ENCODE measurements around the gene ZNF609. TPM values are rescaled to one million over a fixed set of nuclear protein-coding genes. Genes with fewer than 3 reads are reported as not detected.

ZNF609 gene
- total RNA-seq, 4 donors from 2014 or later: 38.3 to 53.7 (median 45.3) TPM

GRCh38 chr15:64690578-64691296 is 230.4 kb downstream of the ZNF609 start:
- peak in 1 of 3 experiments; percentile 28 for TF ChIP-seq CTCF (IDR thresholded peaks at IDR 0.05)
- TF ChIP-seq EP300 (IDR thresholded peaks at IDR 0.05): no peak
- no peak for TF ChIP-seq POLR2A (IDR thresholded peaks at IDR 0.05; ENCODE audit: low read depth)
- no peak for TF ChIP-seq POLR2AphosphoS5 (IDR thresholded peaks at IDR 0.05)
- Histone ChIP-seq H3K27me3 (no peaks in the 10 kb centered on the region), H3K36me3 (peaks cover 13 to 73% (median 62%) of the 10 kb centered on the region in 4 donors), H3K27ac (replicated peaks in 1 of 4) (peak overlapping the region; percentile 60 to 92 (median 88)), H3K9me3 (no peaks in the 10 kb centered on the region), H3K4me1 (peaks cover 79 to 96% (median 93%) of the 10 kb centered on the region in 4 donors), H3K4me3 (no peak overlapping the region)
- intact Hi-C loops (cut with DNase I): no loop called here
- 63% methylated on average over 6 of the region's 6 CpGs for WGBS
- DNase-seq (ENCODE audit: extremely low spot score): no peak

- H3K36me3 ChIP-seq: peaks cover 13 to 62% (median 55%) of the 10 kb centered on the region in 4 donors
- H3K4me3 ChIP-seq: no peak overlapping the region
- TF ChIP-seq CTCF (IDR thresholded peaks at IDR 0.05): no peak
- DNase-seq (ENCODE audit: extremely low spot score): no peak
- no peaks in the 10 kb centered on the region for H3K27me3 ChIP-seq
- H3K27ac ChIP-seq (replicated peaks in 1 of 4): peak overlapping the region; percentile 60 to 92 (median 88)
- H3K9me3 ChIP-seq: no peaks in the 10 kb centered on the region
- intact Hi-C loops (cut with DNase I): no loop called here
- 85% methylated on average over 9 of the region's 9 CpGs for WGBS
- peaks cover 90 to 97% (median 96%) of the 10 kb centered on the region in 4 donors for H3K4me1 ChIP-seq
Measured at GRCh38 chr15:64691896-64692565, 231.7 kb downstream of the ZNF609 start.

- H3K4me1 ChIP-seq: peaks cover 93 to 97% (median 96%) of the 10 kb centered on the region in 4 donors
- intact Hi-C loops (cut with DNase I): no loop called here
- no peaks in the 10 kb centered on the region for H3K9me3 ChIP-seq
- DNase-seq (ENCODE audit: extremely low spot score): no peak
- TF ChIP-seq POLR2AphosphoS5 (IDR thresholded peaks at IDR 0.05) (peak; percentile 76 to 85), POLR2A (IDR thresholded peaks at IDR 0.05; ENCODE audit: low read depth) (no peak), EP300 (IDR thresholded peaks at IDR 0.05) (no peak)
- H3K27me3 ChIP-seq: no peaks in the 10 kb centered on the region
- 17% methylated on average over 5 of the region's 5 CpGs for WGBS
- no peak overlapping the region for H3K4me3 ChIP-seq
- H3K27ac ChIP-seq (replicated peaks in 1 of 4): peak overlapping the region; percentile 60 to 92 (median 88)
- H3K36me3 ChIP-seq: peaks cover 13 to 51% (median 44%) of the 10 kb centered on the region in 4 donors
Measured at GRCh38 chr15:64693134-64693533, 232.8 kb downstream of the ZNF609 start.

- Histone ChIP-seq H3K4me3 (no peak overlapping the region), H3K27me3 (no peaks in the 10 kb centered on the region), H3K36me3 (peaks cover 0 to 35% (median 28%) of the 10 kb centered on the region in 4 donors), H3K4me1 (peaks cover 98 to 100% (median 100%) of the 10 kb centered on the region in 4 donors), H3K9me3 (no peaks in the 10 kb centered on the region), H3K27ac (replicated peaks in 1 of 4) (peak overlapping the region; percentile 60 to 92 (median 88))
- 42% methylated on average over 2 of the region's 2 CpGs for WGBS
- intact Hi-C loops (cut with DNase I): no loop called here
- no peak for DNase-seq (ENCODE audit: extremely low spot score)
- no peak for TF ChIP-seq CTCF (IDR thresholded peaks at IDR 0.05)
- no peak for TF ChIP-seq POLR2A (IDR thresholded peaks at IDR 0.05; ENCODE audit: low read depth)
- no peak for TF ChIP-seq EP300 (IDR thresholded peaks at IDR 0.05)
- TF ChIP-seq POLR2AphosphoS5 (IDR thresholded peaks at IDR 0.05): no peak
Measured at GRCh38 chr15:64694816-64695215, 234.4 kb downstream of the ZNF609 start.

GRCh38 chr15:64695561-64695992 is 235.2 kb downstream of the ZNF609 start:
- H3K9me3 ChIP-seq: no peaks in the 10 kb centered on the region
- peaks cover 0 to 27% (median 20%) of the 10 kb centered on the region in 4 donors for H3K36me3 ChIP-seq
- H3K4me3 ChIP-seq: no peak overlapping the region
- peak overlapping the region; percentile 60 to 92 (median 88) for H3K27ac ChIP-seq (replicated peaks in 1 of 4)
- DNase-seq (ENCODE audit: extremely low spot score): no peak
- 34% methylated on average over 6 of the region's 6 CpGs for WGBS
- no peak for TF ChIP-seq POLR2A (IDR thresholded peaks at IDR 0.05; ENCODE audit: low read depth)
- TF ChIP-seq CTCF (IDR thresholded peaks at IDR 0.05): no peak
- TF ChIP-seq EP300 (IDR thresholded peaks at IDR 0.05): no peak
- TF ChIP-seq POLR2AphosphoS5 (IDR thresholded peaks at IDR 0.05): no peak
- H3K4me1 ChIP-seq: peaks cover 98 to 100% (median 100%) of the 10 kb centered on the region in 4 donors
- no peaks in the 10 kb centered on the region for H3K27me3 ChIP-seq
- intact Hi-C loops (cut with DNase I): no loop called here
